CD14-positive monocyte (primary cell): ENCODE results near the gene RGPD6. TPM values are rescaled to one million over a fixed set of nuclear protein-coding genes. Genes with fewer than 3 reads are reported as not detected.
"Not testable (repeated sequence)": the region's sequence is repeated elsewhere in the genome, so short reads cannot be mapped to it uniquely, and the experiment has no call there.

Source experiments
- DNase-seq, 3 donors: peaks; one replicate each; pipeline ENCODE4 v3.0.0-alpha.2; 2011 to 2022
- H2AFZ ChIP-seq: 2 replicates; pipeline ENCODE4 v1.6.0; 2012; ENCODE audit warnings: mild to moderate bottlenecking, low read depth, low read length, inconsistent platforms; ENCODE audit not compliant: insufficient read depth, poor library complexity, severe bottlenecking
- H3K27ac ChIP-seq, 2 donors: 1 replicate in 1 of 2; 2 replicates in 1 of 2; pipeline ENCODE4 v1.5.1; 2012 to 2013; ENCODE audit warnings: low read length in 2 of 2, control low read depth in 1 of 2, inconsistent platforms in 1 of 2, low read depth in 1 of 2, mild to moderate bottlenecking in 1 of 2
- H3K27me3 ChIP-seq, 2 donors: one replicate each; pipeline versions ENCODE4 v1.6.0 to v1.6.1; 2011 to 2013; ENCODE audit warnings: low read length in 2 of 2; ENCODE audit not compliant: control insufficient read depth in 2 of 2, insufficient read depth in 2 of 2
- H3K36me3 ChIP-seq, 2 donors: replicated peaks in 1 of 2; 1 replicate in 1 of 2; 2 replicates in 1 of 2; pipeline versions ENCODE4 v1.5.1 to v1.6.1; 2012 to 2013; ENCODE audit warnings: low read length in 2 of 2, control low read depth in 1 of 2, inconsistent platforms in 1 of 2, mild to moderate bottlenecking in 1 of 2; ENCODE audit not compliant: insufficient read depth in 2 of 2, control insufficient read depth in 1 of 2
- H3K4me1 ChIP-seq, 2 donors: 1 replicate in 1 of 2; 2 replicates in 1 of 2; pipeline versions ENCODE4 v1.5.1 to v1.6.1; 2012 to 2013; ENCODE audit warnings: low read length in 2 of 2, control low read depth in 1 of 2, inconsistent platforms in 1 of 2, mild to moderate bottlenecking in 1 of 2, moderate library complexity in 1 of 2; ENCODE audit not compliant: insufficient read depth in 2 of 2, control insufficient read depth in 1 of 2
- H3K4me2 ChIP-seq: replicated peaks from 2 replicates; pipeline ENCODE3; 2012; ENCODE audit warnings: low read length, moderate library complexity, mild to moderate bottlenecking; ENCODE audit not compliant: poor library complexity, severe bottlenecking; ENCODE audit errors: extremely low read depth
- H3K4me3 ChIP-seq, 3 experiments: fragments of 200-600 bp in 1 of 3; sonication (generic) in 1 of 3; replicated peaks in 1 of 3; 1 replicate in 2 of 3; 2 replicates in 1 of 3; pipeline ENCODE4 v1.5.1; 2011 to 2013; ENCODE audit warnings: low read length in 3 of 3, mild to moderate bottlenecking in 3 of 3, control low read depth in 2 of 3, low read depth in 2 of 3, inconsistent platforms in 1 of 3, moderate library complexity in 1 of 3
- H3K79me2 ChIP-seq: 2 replicates; pipeline ENCODE4 v1.6.0; 2012; ENCODE audit warnings: mild to moderate bottlenecking, control low read depth, inconsistent platforms, low read length, moderate library complexity; ENCODE audit not compliant: insufficient read depth
- H3K9ac ChIP-seq: 2 replicates; pipeline ENCODE4 v1.6.0; 2017; ENCODE audit warnings: low read length, mild to moderate bottlenecking; ENCODE audit not compliant: insufficient read depth, poor library complexity, severe bottlenecking
- H3K9me3 ChIP-seq, 2 donors: replicated peaks in 1 of 2; 1 replicate in 1 of 2; 2 replicates in 1 of 2; pipeline versions ENCODE4 v1.5.1 to v1.6.1; 2012 to 2013; ENCODE audit warnings: low read length in 2 of 2, control low read depth in 1 of 2; ENCODE audit not compliant: control insufficient read depth in 1 of 2, insufficient read depth in 1 of 2
- H4K20me1 ChIP-seq: 2 replicates; pipeline ENCODE4 v1.6.0; 2012; ENCODE audit warnings: mild to moderate bottlenecking, low read length, control low read depth, moderate library complexity; ENCODE audit not compliant: insufficient read depth
- H3K27ac Mint-ChIP-seq, 7 donors: one replicate each; pipeline ENCODE4 v1.8.0; 2020; ENCODE audit warnings: mild to moderate bottlenecking in 7 of 7, mixed read lengths in 7 of 7, moderate library complexity in 6 of 7, inconsistent platforms in 2 of 7
- H3K27me3 Mint-ChIP-seq, 3 donors: one replicate each; pipeline ENCODE4 v1.8.0; 2021 to 2022; ENCODE audit warnings: low read depth in 3 of 3, mild to moderate bottlenecking in 3 of 3, mixed read lengths in 3 of 3, moderate library complexity in 3 of 3, inconsistent platforms in 1 of 3
- H3K36me3 Mint-ChIP-seq, 2 donors: one replicate each; pipeline ENCODE4 v1.8.0; 2020; ENCODE audit warnings: mixed read lengths in 2 of 2, inconsistent platforms in 1 of 2, mild to moderate bottlenecking in 1 of 2
- H3K4me1 Mint-ChIP-seq: one replicate; pipeline ENCODE4 v1.8.0; 2020; ENCODE audit warnings: mild to moderate bottlenecking, mixed read lengths
- H3K4me3 Mint-ChIP-seq, 2 donors: one replicate each; pipeline ENCODE4 v1.8.0; 2020; ENCODE audit warnings: mild to moderate bottlenecking in 2 of 2, mixed read lengths in 2 of 2, moderate library complexity in 1 of 2
- H3K9me3 Mint-ChIP-seq, 7 donors: one replicate each; pipeline ENCODE4 v1.8.0; 2020 to 2022; ENCODE audit warnings: mixed read lengths in 7 of 7, mild to moderate bottlenecking in 6 of 7, moderate library complexity in 6 of 7, inconsistent platforms in 2 of 7
- WGBS: methylation state at CpG from one replicate; pipeline ENCODE4 v1.1.5; 2013; ENCODE audit warnings: missing lambda C conversion rate; ENCODE audit not compliant: insufficient coverage; 5-methylcytosine and 5-hydroxymethylcytosine counted together
- intact Hi-C, 2 donors: fragments of 100-400 bp; cut with micrococcal nuclease; formaldehyde crosslinking; loops; one replicate each; pipeline versions ENCODE4 v1.15.0 to v1.15.1; 2023
- polyA plus RNA-seq, 3 donors: library from polyadenylated mRNA; depleted of rRNA in 1 of 3; unstranded in 2 of 3; stranded (reverse) in 1 of 3; fragments of 300-500 nt in 2 of 3; fragments of >200 nt in 1 of 3; fragmentation: Illumina TruSeq in 2 of 3; gene quantifications; 1 replicate in 2 of 3; 2 replicates in 1 of 3; pipeline ENCODE4 v1.2.3, GENCODE V29; 2012 to 2021

The RGPD6 gene
- polyA plus RNA-seq, 3 donors, result 0.11 to 3.0 TPM; not detected in 1

DNA sequence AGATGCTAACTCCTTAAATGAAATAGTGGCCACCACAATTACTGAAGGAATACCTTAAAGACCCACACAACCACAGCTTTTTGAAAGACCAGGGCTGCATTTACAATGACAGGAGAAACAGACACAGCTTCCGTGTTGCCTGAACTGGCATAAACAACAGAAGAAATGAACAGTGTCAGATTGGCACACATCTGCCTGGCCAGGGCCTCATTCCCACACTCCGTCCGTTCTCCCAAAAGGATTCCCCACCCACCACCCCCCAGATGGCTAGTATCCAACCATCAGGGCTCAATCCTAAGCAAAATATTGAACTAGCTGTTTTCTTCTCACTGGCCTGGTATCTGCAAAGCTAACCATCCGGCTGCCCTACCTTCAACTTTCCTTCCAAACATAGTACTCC lies 96.9 kb downstream of the RGPD6 start:
- H3K79me2 ChIP-seq, H3K4me1 ChIP-seq, H3K9me3 ChIP-seq, H2AFZ ChIP-seq, H4K20me1 ChIP-seq, H3K27ac ChIP-seq, H3K4me3 Mint-ChIP-seq, H3K27ac Mint-ChIP-seq, intact Hi-C loops, H3K4me2 ChIP-seq, H3K9ac ChIP-seq, H3K4me1 Mint-ChIP-seq, H3K9me3 Mint-ChIP-seq, H3K36me3 ChIP-seq, H3K4me3 ChIP-seq, DNase-seq, H3K27me3 ChIP-seq, H3K36me3 Mint-ChIP-seq, H3K27me3 Mint-ChIP-seq: not testable (repeated sequence)
- no CpG with 5 or more reads among the region's 4 CpGs for WGBS

DNA sequence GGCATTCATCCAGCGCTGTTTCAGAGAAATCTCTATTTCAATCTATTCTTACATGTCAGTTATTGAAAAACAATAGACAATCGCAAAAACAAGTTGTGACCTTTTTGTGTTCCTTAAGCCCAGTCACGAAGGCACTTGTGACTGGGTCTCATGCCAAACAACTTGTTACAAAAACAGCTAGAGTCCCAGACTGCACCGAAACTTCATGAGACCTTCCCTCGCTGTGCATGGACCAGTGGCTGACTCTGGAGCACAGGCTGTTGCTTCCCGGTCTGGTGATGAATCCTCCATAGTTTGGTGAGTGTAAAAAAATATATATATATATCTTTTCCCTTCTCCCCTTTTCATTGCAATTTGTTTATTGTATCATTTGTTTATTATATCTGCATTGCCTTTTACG lies 99.7 kb downstream of the RGPD6 start:
- H3K4me1 ChIP-seq, H3K36me3 Mint-ChIP-seq, intact Hi-C loops, H3K27ac ChIP-seq, H3K27me3 Mint-ChIP-seq, H3K79me2 ChIP-seq, H3K4me3 ChIP-seq, H3K36me3 ChIP-seq, H3K9ac ChIP-seq, H3K4me2 ChIP-seq, H3K4me3 Mint-ChIP-seq, H3K27me3 ChIP-seq, H4K20me1 ChIP-seq, H3K9me3 Mint-ChIP-seq, DNase-seq, H2AFZ ChIP-seq, H3K4me1 Mint-ChIP-seq, H3K9me3 ChIP-seq, H3K27ac Mint-ChIP-seq: not testable (repeated sequence)
- no CpG with 5 or more reads among the region's 7 CpGs for WGBS

DNA sequence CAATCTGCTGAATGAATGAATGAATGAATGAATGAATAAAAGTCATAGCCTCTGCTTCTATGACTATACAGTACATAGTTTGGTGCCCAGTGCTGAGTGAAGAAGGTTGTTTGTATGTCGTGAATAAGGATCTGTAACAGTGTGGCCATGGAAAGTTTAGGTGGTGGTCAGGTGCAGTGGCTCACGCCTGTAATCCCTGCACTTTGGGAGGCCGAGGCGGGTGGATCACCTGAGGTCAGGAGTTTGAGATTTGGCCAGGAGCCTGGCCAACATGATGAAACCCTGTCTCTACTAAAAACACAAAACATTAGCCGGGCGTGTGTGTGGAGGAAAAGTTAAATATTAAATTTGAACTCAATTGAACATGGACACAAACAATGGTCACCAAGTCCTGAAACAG lies 100.1 kb downstream of the RGPD6 start:
- H3K4me1 ChIP-seq, H3K36me3 Mint-ChIP-seq, DNase-seq, H3K9me3 ChIP-seq, H3K27ac ChIP-seq, H3K9me3 Mint-ChIP-seq, H4K20me1 ChIP-seq, H3K9ac ChIP-seq, intact Hi-C loops, H3K79me2 ChIP-seq, H2AFZ ChIP-seq, H3K27ac Mint-ChIP-seq, H3K36me3 ChIP-seq, H3K4me2 ChIP-seq, H3K4me1 Mint-ChIP-seq, H3K4me3 ChIP-seq, H3K27me3 Mint-ChIP-seq, H3K4me3 Mint-ChIP-seq, H3K27me3 ChIP-seq: not testable (repeated sequence)
- no CpG with 5 or more reads among the region's 6 CpGs for WGBS

DNA sequence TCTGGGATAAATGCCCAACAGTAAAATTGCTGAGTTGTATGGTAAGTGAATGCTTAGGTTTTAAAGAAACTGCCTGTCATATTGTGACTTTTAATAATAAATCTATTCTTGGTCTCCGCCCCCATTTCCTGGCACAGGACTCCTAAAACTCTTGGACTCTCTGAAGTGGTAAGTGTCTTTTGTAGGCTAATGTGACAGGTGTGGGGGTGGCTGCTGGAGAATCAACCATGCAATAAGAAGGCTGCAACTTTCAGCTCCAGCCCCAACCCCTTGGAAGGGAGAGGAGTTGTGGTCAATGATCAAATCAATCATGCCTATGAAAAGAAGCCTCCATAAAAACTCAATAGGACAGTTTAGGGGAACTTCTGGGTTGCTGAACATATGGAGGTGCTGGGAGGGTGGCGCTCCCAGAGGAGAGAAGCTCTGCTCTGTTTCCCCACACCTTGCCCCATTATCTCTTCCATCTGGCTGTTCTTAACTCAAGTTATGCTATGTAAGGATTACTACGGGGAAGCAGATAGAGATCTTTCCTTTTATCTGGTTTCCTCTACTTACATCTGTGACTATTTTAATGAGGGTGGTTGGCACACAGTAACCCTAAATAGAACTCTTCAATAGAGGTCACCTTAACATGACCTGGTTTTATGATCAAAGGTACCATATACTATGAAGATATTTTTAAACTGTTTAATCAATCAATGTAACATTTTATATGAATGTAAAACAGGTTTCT lies 101.2 kb downstream of the RGPD6 start:
- WGBS, result no CpG with 5 or more reads among the region's 3 CpGs
- H2AFZ ChIP-seq, H3K9me3 Mint-ChIP-seq, H3K27ac ChIP-seq, H3K4me2 ChIP-seq, H3K27ac Mint-ChIP-seq, H3K4me3 Mint-ChIP-seq, H3K79me2 ChIP-seq, H3K4me3 ChIP-seq, H4K20me1 ChIP-seq, H3K36me3 ChIP-seq, H3K4me1 ChIP-seq, H3K4me1 Mint-ChIP-seq, intact Hi-C loops, DNase-seq, H3K36me3 Mint-ChIP-seq, H3K9me3 ChIP-seq, H3K9ac ChIP-seq, H3K27me3 Mint-ChIP-seq, H3K27me3 ChIP-seq: not testable (repeated sequence)
